Endothelial cell (in vitro differentiated cells): ENCODE measurements around the gene DIAPH2. TPM values are rescaled to one million over a fixed set of nuclear protein-coding genes. Genes with fewer than 3 reads are reported as not detected.

ENCODE experiments used
- DNase-seq: peaks from one replicate; pipeline ENCODE4 v3.0.0; 2021; ENCODE audit warnings: low spot score
- H3K27ac Mint-ChIP-seq: one replicate; pipeline ENCODE4 v1.8.0; 2021; ENCODE audit warnings: mixed read lengths, inconsistent platforms; ENCODE audit not compliant: unreplicated experiment
- H3K27me3 Mint-ChIP-seq: one replicate; pipeline ENCODE4 v1.8.0; 2021; ENCODE audit warnings: mild to moderate bottlenecking, moderate library complexity, mixed read lengths, inconsistent platforms; ENCODE audit not compliant: unreplicated experiment
- H3K36me3 Mint-ChIP-seq: one replicate; pipeline ENCODE4 v1.8.0; 2021; ENCODE audit warnings: mild to moderate bottlenecking, low read depth, mixed read lengths, inconsistent platforms; ENCODE audit not compliant: unreplicated experiment
- H3K4me1 Mint-ChIP-seq: one replicate; pipeline ENCODE4 v1.8.0; 2021; ENCODE audit warnings: mild to moderate bottlenecking, mixed read lengths, inconsistent platforms; ENCODE audit not compliant: unreplicated experiment
- H3K4me3 Mint-ChIP-seq: one replicate; pipeline ENCODE4 v1.8.0; 2021; ENCODE audit warnings: mild to moderate bottlenecking, mixed read lengths, inconsistent platforms; ENCODE audit not compliant: unreplicated experiment
- H3K9me3 Mint-ChIP-seq: one replicate; pipeline ENCODE4 v1.8.0; 2021; ENCODE audit warnings: mixed read lengths, inconsistent platforms; ENCODE audit not compliant: unreplicated experiment
- total RNA-seq: library from RNA; stranded (reverse); fragmentation: NEBNext Ultra II Directional; extraction: Animal tissue kit (Norgen Biotek cat#: 25700); gene quantifications from one replicate; pipeline ENCODE4 v1.2.1, GENCODE V29; 2021; ENCODE audit not compliant: unreplicated experiment
- TF ChIP-seq, protein P1 (sequence below): fragments of 200-600 bp; sonication (generic); IDR thresholded peaks from one replicate; pipeline ENCODE4 v1.5.0; 2021; ENCODE audit warnings: antibody characterized with exemption; ENCODE audit not compliant: unreplicated experiment

Gene DIAPH2
- total RNA-seq, 1 donor from 2014 or later = 45.3 TPM

DNA sequence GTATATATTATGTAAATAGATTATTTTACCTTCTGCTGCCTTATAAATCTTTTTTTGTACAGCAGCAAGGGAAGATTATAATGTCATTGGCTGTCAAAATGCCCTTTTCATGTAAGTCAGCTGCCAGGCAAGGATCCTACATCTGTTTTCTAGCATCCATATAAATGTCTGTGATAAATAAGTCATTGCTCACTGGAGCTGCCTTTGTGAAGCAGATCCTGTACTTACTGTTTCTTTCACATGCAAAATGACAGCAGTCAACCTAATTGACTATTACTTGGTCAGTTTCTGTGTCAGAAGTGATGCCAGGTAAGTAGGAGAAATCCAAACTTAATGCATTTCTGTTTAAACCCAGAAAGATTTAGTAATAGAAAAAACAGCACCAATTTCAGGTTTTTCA, 819.8 kb downstream of the DIAPH2 start:
- no peak for DNase-seq
- TF ChIP-seq, protein P1, sequence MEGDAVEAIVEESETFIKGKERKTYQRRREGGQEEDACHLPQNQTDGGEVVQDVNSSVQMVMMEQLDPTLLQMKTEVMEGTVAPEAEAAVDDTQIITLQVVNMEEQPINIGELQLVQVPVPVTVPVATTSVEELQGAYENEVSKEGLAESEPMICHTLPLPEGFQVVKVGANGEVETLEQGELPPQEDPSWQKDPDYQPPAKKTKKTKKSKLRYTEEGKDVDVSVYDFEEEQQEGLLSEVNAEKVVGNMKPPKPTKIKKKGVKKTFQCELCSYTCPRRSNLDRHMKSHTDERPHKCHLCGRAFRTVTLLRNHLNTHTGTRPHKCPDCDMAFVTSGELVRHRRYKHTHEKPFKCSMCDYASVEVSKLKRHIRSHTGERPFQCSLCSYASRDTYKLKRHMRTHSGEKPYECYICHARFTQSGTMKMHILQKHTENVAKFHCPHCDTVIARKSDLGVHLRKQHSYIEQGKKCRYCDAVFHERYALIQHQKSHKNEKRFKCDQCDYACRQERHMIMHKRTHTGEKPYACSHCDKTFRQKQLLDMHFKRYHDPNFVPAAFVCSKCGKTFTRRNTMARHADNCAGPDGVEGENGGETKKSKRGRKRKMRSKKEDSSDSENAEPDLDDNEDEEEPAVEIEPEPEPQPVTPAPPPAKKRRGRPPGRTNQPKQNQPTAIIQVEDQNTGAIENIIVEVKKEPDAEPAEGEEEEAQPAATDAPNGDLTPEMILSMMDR = no peak
- Mint-ChIP-seq H3K27me3 (no peaks in the 10 kb centered on the region), H3K4me3 (no peak overlapping the region), H3K9me3 (no peaks in the 10 kb centered on the region), H3K27ac (no peak overlapping the region), H3K4me1 (peaks cover 5% of the 10 kb centered on the region), H3K36me3 (no peaks in the 10 kb centered on the region)

DNA sequence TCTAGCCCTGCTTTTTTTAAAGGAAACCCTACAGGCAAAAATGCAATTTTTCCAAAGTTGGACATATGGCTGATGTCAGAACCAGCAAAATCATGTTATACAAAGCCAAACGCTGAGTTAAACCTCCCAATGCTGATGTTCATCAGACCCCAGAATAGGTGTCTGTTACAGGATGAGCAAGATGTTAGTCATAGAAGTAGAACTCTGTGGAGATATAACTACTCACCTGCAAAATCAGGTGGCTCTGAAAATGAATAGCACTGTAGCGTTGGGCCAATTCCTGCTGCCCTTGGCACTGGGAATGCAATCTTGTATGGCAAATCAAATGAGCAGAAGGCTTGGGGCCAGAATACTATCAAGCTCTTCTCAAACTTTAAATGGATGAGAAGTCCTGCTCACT, 833.1 kb downstream of the DIAPH2 start:
- peaks cover 3% of the 10 kb centered on the region for H3K4me1 Mint-ChIP-seq
- H3K4me3 Mint-ChIP-seq = no peak overlapping the region
- TF ChIP-seq, protein P1 = no peak
- no peaks in the 10 kb centered on the region for H3K27me3 Mint-ChIP-seq
- no peaks in the 10 kb centered on the region for H3K9me3 Mint-ChIP-seq
- no peak for DNase-seq
- H3K27ac Mint-ChIP-seq = no peak overlapping the region
- no peaks in the 10 kb centered on the region for H3K36me3 Mint-ChIP-seq

DNA sequence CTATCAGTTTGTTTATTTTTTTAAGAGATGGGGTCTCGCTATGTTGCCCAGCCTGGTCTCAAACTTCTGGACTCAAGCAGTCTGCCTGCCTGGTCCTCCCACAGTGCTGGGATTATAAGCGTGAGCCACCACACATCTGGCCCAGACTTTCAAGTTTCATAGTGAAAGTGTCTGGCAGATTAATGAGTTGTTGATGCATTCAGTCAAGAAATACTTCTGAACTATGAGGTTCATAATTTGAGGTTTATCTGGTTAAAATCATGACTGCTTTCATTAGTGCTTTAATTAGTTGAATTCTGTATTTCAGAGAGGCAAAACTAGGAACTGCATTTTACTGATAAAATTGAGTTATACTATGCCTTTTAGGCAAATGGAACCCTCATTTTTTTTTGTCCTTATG, 837.7 kb downstream of the DIAPH2 start:
- Mint-ChIP-seq H3K9me3 (no peaks in the 10 kb centered on the region), H3K36me3 (no peaks in the 10 kb centered on the region), H3K4me3 (no peak overlapping the region), H3K4me1 (peaks cover 17% of the 10 kb centered on the region), H3K27me3 (peaks cover 3% of the 10 kb centered on the region), H3K27ac (no peak overlapping the region)
- no peak for DNase-seq
- TF ChIP-seq, protein P1 = no peak

DNA sequence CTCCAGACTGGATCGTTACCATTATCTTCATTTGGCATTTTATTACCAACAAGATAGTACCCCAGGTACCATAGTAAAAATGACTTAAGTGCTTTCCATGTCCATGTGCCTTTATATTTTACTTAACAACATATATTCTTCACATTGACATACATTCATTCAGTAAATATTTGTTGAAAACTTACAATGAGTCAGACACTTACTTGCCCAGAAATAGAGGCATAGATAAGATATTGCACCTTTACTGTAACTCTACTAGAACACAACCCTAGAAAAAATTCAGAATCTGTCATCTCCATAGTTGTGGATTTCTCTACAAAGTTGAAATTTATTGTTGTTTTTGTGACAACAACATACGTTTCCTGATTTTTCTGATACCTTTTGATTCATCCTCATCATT, 839.7 kb downstream of the DIAPH2 start:
- Mint-ChIP-seq H3K4me1 (peaks cover 22% of the 10 kb centered on the region), H3K4me3 (no peak overlapping the region), H3K36me3 (peaks cover 12% of the 10 kb centered on the region), H3K9me3 (no peaks in the 10 kb centered on the region), H3K27me3 (peaks cover 3% of the 10 kb centered on the region), H3K27ac (peak overlapping the region; percentile 98)
- no peak for DNase-seq
- TF ChIP-seq, protein P1 = no peak

DNA sequence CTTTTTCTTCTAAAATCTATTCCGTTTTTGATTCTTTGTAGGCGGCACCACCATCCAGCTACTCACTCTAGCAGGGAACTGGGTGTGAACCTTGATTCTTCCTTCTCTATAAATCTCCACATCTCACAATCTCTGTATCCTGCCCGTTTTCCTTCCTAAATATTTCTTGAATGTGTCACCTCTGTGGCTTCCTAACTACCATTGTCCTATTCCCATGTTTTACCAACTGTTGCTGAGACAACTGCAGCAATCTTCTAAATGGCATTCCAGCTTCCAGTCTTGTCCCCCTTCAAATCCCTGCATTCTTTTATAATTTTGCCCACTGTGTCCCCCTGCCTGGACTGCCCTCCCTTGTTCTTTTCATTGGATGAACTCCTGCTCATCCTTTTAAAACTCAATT, 840.4 kb downstream of the DIAPH2 start:
- Mint-ChIP-seq H3K9me3 (no peaks in the 10 kb centered on the region), H3K36me3 (peaks cover 18% of the 10 kb centered on the region), H3K4me1 (peaks cover 22% of the 10 kb centered on the region), H3K27me3 (peaks cover 3% of the 10 kb centered on the region), H3K4me3 (peak overlapping the region; percentile 22), H3K27ac (peak overlapping the region; percentile 98)
- TF ChIP-seq, protein P1 = no peak
- peak; percentile 2 for DNase-seq
